Mesenchymal stem cell (in vitro differentiated cells and primary cell): ENCODE data around the gene TIMM29.

Experiments
- DNase-seq: peaks from one replicate; pipeline ENCODE4 v3.0.0-alpha.2; 2013
- H2AFZ ChIP-seq: one replicate; pipeline ENCODE4 v1.6.1; 2013; ENCODE audit warnings: low read depth, mild to moderate bottlenecking, control low read depth, inconsistent platforms, low read length, moderate library complexity
- H2AK5ac ChIP-seq: 2 replicates; pipeline ENCODE4 v1.6.1; 2013; ENCODE audit warnings: low read length, moderate library complexity, mild to moderate bottlenecking, inconsistent platforms; ENCODE audit not compliant: severe bottlenecking
- H2BK120ac ChIP-seq: one replicate; pipeline ENCODE4 v1.6.1; 2013; ENCODE audit warnings: low read depth, mild to moderate bottlenecking, inconsistent platforms, low read length, moderate library complexity
- H2BK12ac ChIP-seq, 2 experiments: one replicate each; pipeline ENCODE4 v1.6.1; 2013; ENCODE audit warnings: inconsistent platforms in 2 of 2, low read length in 2 of 2, mild to moderate bottlenecking in 2 of 2, moderate library complexity in 2 of 2, control low read depth in 1 of 2
- H2BK15ac ChIP-seq: one replicate; pipeline ENCODE4 v1.6.1; 2013; ENCODE audit warnings: mild to moderate bottlenecking, low read depth, inconsistent platforms; ENCODE audit not compliant: poor library complexity, severe bottlenecking
- H2BK5ac ChIP-seq: 2 replicates; pipeline ENCODE4 v1.6.1; 2013; ENCODE audit warnings: low read depth, mild to moderate bottlenecking, low read length, control low read depth, inconsistent platforms; ENCODE audit not compliant: poor library complexity, severe bottlenecking
- H3K14ac ChIP-seq, 2 experiments: one replicate each; pipeline ENCODE4 v1.6.1; 2013; ENCODE audit warnings: inconsistent platforms in 2 of 2, low read length in 2 of 2, control low read depth in 1 of 2, mild to moderate bottlenecking in 1 of 2, moderate library complexity in 1 of 2
- H3K18ac ChIP-seq, 2 experiments: one replicate each; pipeline ENCODE4 v1.6.1; 2013; ENCODE audit warnings: inconsistent platforms in 2 of 2, low read length in 2 of 2, control low read depth in 1 of 2, low read depth in 1 of 2, mild to moderate bottlenecking in 1 of 2
- H3K23ac ChIP-seq, 2 experiments: one replicate each; pipeline ENCODE4 v1.6.1; 2013; ENCODE audit warnings: inconsistent platforms in 2 of 2, low read length in 2 of 2, mild to moderate bottlenecking in 2 of 2, moderate library complexity in 2 of 2, control low read depth in 1 of 2
- H3K27ac ChIP-seq: 2 replicates; pipeline ENCODE4 v1.5.1; 2013; ENCODE audit warnings: mild to moderate bottlenecking, moderate library complexity, low read length, control low read depth, inconsistent platforms; ENCODE audit not compliant: poor library complexity, severe bottlenecking
- H3K27me3 ChIP-seq, 2 experiments: 2 replicates each; pipeline versions ENCODE4 v1.6.1 to v1.7.0; 2013; ENCODE audit warnings: low read length in 2 of 2, mild to moderate bottlenecking in 2 of 2, moderate library complexity in 2 of 2, control low read depth in 1 of 2, inconsistent platforms in 1 of 2; ENCODE audit not compliant: control insufficient read depth in 1 of 2, insufficient read depth in 1 of 2
- H3K36me3 ChIP-seq, 2 experiments: 2 replicates each; pipeline versions ENCODE4 v1.6.1 to v1.7.0; 2013; ENCODE audit warnings: low read length in 2 of 2, control low read depth in 1 of 2, inconsistent platforms in 1 of 2, low read depth in 1 of 2, mild to moderate bottlenecking in 1 of 2; ENCODE audit not compliant: insufficient read depth in 2 of 2, control insufficient read depth in 1 of 2
- H3K4ac ChIP-seq, 2 experiments: one replicate each; pipeline ENCODE4 v1.6.1; 2013; ENCODE audit warnings: inconsistent platforms in 2 of 2, low read length in 2 of 2, mild to moderate bottlenecking in 2 of 2, moderate library complexity in 2 of 2, control low read depth in 1 of 2, low read depth in 1 of 2
- H3K4me1 ChIP-seq: 2 replicates; pipeline ENCODE4 v1.6.1; 2013; ENCODE audit warnings: low read depth, low read length, control low read depth; ENCODE audit not compliant: control insufficient read depth, insufficient read depth
- H3K4me2 ChIP-seq: 2 replicates; pipeline ENCODE4 v1.6.1; 2013; ENCODE audit warnings: low read length, mild to moderate bottlenecking, inconsistent platforms; ENCODE audit not compliant: poor library complexity, severe bottlenecking
- H3K4me3 ChIP-seq, 2 experiments: 2 replicates each; pipeline versions ENCODE4 v1.5.1 to v1.7.0; 2013; ENCODE audit warnings: low read length in 2 of 2, mild to moderate bottlenecking in 2 of 2, control low read depth in 1 of 2, low read depth in 1 of 2; ENCODE audit not compliant: insufficient read depth in 1 of 2
- H3K79me1 ChIP-seq: replicated peaks from 2 replicates; pipeline ENCODE4 v1.6.1; 2013; ENCODE audit warnings: mild to moderate bottlenecking, control low read depth, low read length, inconsistent platforms; ENCODE audit not compliant: poor library complexity, severe bottlenecking
- H3K9ac ChIP-seq: 2 replicates; pipeline ENCODE4 v1.7.0; 2013; ENCODE audit warnings: mild to moderate bottlenecking, low read length, moderate library complexity
- H3K9me3 ChIP-seq: 2 replicates; pipeline ENCODE4 v1.7.0; 2013; ENCODE audit warnings: mild to moderate bottlenecking, low read length; ENCODE audit not compliant: control insufficient read depth
- H4K8ac ChIP-seq: one replicate; pipeline ENCODE4 v1.6.1; 2013; ENCODE audit warnings: inconsistent platforms, mild to moderate bottlenecking, low read length, moderate library complexity
- H4K91ac ChIP-seq: one replicate; pipeline ENCODE4 v1.6.1; 2013; ENCODE audit warnings: mild to moderate bottlenecking, low read length, inconsistent platforms
- WGBS: methylation state at CpG from one replicate; pipeline ENCODE4 v1.1.7; 2013; ENCODE audit warnings: mixed read lengths; 5-methylcytosine and 5-hydroxymethylcytosine counted together

Gene TIMM29

GRCh38 chr19:10921910-10922637 lies 6.5 kb upstream of the TIMM29 start:
- no peak overlapping the region for H3K14ac ChIP-seq
- H3K27me3 ChIP-seq, result no peaks in the 10 kb centered on the region
- no peak overlapping the region for H2AK5ac ChIP-seq
- no peak overlapping the region for H3K23ac ChIP-seq
- H4K8ac ChIP-seq, result no peak overlapping the region
- no peak overlapping the region for H3K18ac ChIP-seq
- WGBS, result 91% methylated on average over 30 of the region's 33 CpGs
- H3K4ac ChIP-seq, result no peak overlapping the region
- H2BK15ac ChIP-seq, result no peak overlapping the region
- H3K27ac ChIP-seq, result no peak overlapping the region
- no peak overlapping the region for H2BK12ac ChIP-seq
- no peak overlapping the region for H2BK120ac ChIP-seq
- H3K4me2 ChIP-seq, result no peak overlapping the region
- DNase-seq, result no peak
- peaks cover 26% of the 10 kb centered on the region for H3K79me1 ChIP-seq
- peaks cover 4% of the 10 kb centered on the region for H3K4me1 ChIP-seq
- no peak overlapping the region for H2BK5ac ChIP-seq
- no peak overlapping the region for H3K9ac ChIP-seq
- no peak overlapping the region for H4K91ac ChIP-seq
- H3K4me3 ChIP-seq, result no peak overlapping the region
- H3K36me3 ChIP-seq, result peaks cover 72 to 79% of the 10 kb centered on the region in 2 experiments
- no peak overlapping the region for H2AFZ ChIP-seq
- H3K9me3 ChIP-seq, result no peaks in the 10 kb centered on the region

GRCh38 chr19:10922638-10923014 lies 6.0 kb upstream of the TIMM29 start:
- H2AK5ac ChIP-seq, result no peak overlapping the region
- H3K4me1 ChIP-seq, result peaks cover 9% of the 10 kb centered on the region
- no peak overlapping the region for H2BK15ac ChIP-seq
- no peak overlapping the region for H2BK12ac ChIP-seq
- H3K4ac ChIP-seq, result no peak overlapping the region
- no peak overlapping the region for H2BK120ac ChIP-seq
- H2AFZ ChIP-seq, result no peak overlapping the region
- H4K8ac ChIP-seq, result no peak overlapping the region
- no peak overlapping the region for H3K4me2 ChIP-seq
- H3K9ac ChIP-seq, result no peak overlapping the region
- no peak overlapping the region for H3K4me3 ChIP-seq
- no peak overlapping the region for H3K18ac ChIP-seq
- no peak overlapping the region for H2BK5ac ChIP-seq
- no peak overlapping the region for H4K91ac ChIP-seq
- no peaks in the 10 kb centered on the region for H3K27me3 ChIP-seq
- H3K79me1 ChIP-seq, result peaks cover 31% of the 10 kb centered on the region
- no peak overlapping the region for H3K23ac ChIP-seq
- whole genome bisulfite sequencing, result 95% methylated on average over 5 of the region's 13 CpGs
- H3K9me3 ChIP-seq, result no peaks in the 10 kb centered on the region
- H3K36me3 ChIP-seq, result peaks cover 72 to 84% of the 10 kb centered on the region in 2 experiments
- no peak overlapping the region for H3K14ac ChIP-seq
- no peak for DNase-seq
- no peak overlapping the region for H3K27ac ChIP-seq

- DNase-seq, result no peak
- H3K27me3 ChIP-seq, result no peaks in the 10 kb centered on the region
- WGBS, result 97% methylated on average over 27 of the region's 29 CpGs
Measured at GRCh38 chr19:10923260-10924112, 5.1 kb upstream of the TIMM29 start.

DNA sequence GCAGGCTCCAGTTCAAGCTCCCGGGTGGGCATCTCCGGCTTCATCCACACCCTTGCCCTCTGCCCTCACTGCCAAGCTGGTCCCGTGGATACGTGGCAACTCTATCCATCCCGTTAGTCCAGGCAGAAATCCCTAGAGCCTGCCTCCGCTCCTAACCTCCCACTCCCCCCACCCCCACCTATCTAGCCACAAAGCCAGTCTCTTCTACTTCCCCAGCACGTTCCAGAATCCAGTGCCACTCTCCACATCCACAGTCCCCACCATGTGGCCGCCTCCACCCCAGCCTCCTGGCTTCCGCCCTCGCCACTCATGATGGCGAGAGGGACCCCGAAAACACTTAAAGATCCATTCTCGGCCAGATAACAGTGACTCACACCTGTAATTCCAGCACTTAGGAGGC lies 4.0 kb upstream of the TIMM29 start:
- Histone ChIP-seq H4K8ac (no peak overlapping the region), H3K4me2 (no peak overlapping the region), H3K9me3 (no peaks in the 10 kb centered on the region), H2AFZ (no peak overlapping the region), H3K4me3 (no peak overlapping the region), H4K91ac (no peak overlapping the region), H3K23ac (no peak overlapping the region), H3K14ac (no peak overlapping the region), H3K36me3 (peaks cover 55 to 78% of the 10 kb centered on the region in 2 experiments), H2BK5ac (no peak overlapping the region), H3K27ac (no peak overlapping the region), H2AK5ac (no peak overlapping the region), H2BK15ac (no peak overlapping the region), H3K4ac (no peak overlapping the region), H3K27me3 (no peaks in the 10 kb centered on the region), H3K79me1 (peaks cover 38% of the 10 kb centered on the region), H3K9ac (no peak overlapping the region), H2BK120ac (no peak overlapping the region), H3K4me1 (peaks cover 18% of the 10 kb centered on the region), H3K18ac (no peak overlapping the region), H2BK12ac (no peak overlapping the region)
- DNase-seq, result no peak
- 90% methylated on average over 13 of the region's 13 CpGs for WGBS

More at GRCh38 chr19:10923260-10924112, 5.1 kb upstream of the TIMM29 start:
- H4K8ac ChIP-seq, result peak overlapping the region; percentile 27
- no peak overlapping the region for H3K14ac ChIP-seq
- no peaks in the 10 kb centered on the region for H3K9me3 ChIP-seq
- no peak overlapping the region for H2BK120ac ChIP-seq
- H2AFZ ChIP-seq, result no peak overlapping the region
- H2AK5ac ChIP-seq, result no peak overlapping the region
- H3K4me2 ChIP-seq, result no peak overlapping the region
- H3K27ac ChIP-seq, result no peak overlapping the region
- H3K4ac ChIP-seq, result no peak overlapping the region
- H3K4me1 ChIP-seq, result peaks cover 13% of the 10 kb centered on the region
- no peak overlapping the region for H3K9ac ChIP-seq
- peak overlapping the region in 1 of 2 experiments; percentile 22 for H2BK12ac ChIP-seq
- H3K79me1 ChIP-seq, result peaks cover 34% of the 10 kb centered on the region
- no peak overlapping the region for H3K18ac ChIP-seq
- H2BK15ac ChIP-seq, result no peak overlapping the region
- H3K23ac ChIP-seq, result no peak overlapping the region
- H2BK5ac ChIP-seq, result no peak overlapping the region
- H3K36me3 ChIP-seq, result peaks cover 66 to 79% of the 10 kb centered on the region in 2 experiments
- peak overlapping the region; percentile 21 for H4K91ac ChIP-seq
- H3K4me3 ChIP-seq, result no peak overlapping the region
